ENCODE measurements around the gene NFKBIE.
"Not testable (repeated sequence)": the region's sequence is repeated elsewhere in the genome, so short reads cannot be mapped to it uniquely, and the experiment has no call there.

Gene NFKBIE

DNA sequence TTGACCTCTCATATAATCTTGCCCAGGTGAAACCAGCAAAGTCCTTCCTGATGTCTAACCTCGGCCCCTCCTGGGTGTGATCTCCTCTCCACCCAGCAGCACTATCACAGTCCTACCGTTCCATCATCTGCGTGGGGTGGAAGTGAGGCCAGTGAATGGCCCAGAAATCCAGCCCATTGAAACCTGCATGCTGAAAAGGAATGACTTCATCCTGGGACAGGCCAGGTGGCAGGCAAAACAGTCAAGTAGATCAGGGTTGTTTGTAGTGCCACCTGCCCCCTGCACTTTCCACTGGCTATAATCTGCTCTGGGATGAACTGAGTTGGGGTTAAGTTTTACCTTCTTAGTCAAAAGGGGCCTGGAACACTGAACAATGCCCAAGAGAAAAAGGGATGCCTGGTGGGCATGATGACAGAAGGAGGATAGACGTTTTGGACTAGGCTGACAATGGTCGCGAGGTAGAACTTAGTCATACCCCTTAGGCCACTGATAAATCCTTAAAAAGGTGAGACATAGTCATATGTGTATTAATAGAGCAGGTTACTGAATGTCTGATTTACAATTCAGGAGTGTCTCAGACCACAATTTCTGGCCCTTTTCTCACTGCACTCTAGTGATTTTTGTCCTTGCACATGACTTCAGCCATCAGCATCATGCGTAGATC is 26.5 kb downstream of the NFKBIE start:
- DNase-seq = no peak

DNA sequence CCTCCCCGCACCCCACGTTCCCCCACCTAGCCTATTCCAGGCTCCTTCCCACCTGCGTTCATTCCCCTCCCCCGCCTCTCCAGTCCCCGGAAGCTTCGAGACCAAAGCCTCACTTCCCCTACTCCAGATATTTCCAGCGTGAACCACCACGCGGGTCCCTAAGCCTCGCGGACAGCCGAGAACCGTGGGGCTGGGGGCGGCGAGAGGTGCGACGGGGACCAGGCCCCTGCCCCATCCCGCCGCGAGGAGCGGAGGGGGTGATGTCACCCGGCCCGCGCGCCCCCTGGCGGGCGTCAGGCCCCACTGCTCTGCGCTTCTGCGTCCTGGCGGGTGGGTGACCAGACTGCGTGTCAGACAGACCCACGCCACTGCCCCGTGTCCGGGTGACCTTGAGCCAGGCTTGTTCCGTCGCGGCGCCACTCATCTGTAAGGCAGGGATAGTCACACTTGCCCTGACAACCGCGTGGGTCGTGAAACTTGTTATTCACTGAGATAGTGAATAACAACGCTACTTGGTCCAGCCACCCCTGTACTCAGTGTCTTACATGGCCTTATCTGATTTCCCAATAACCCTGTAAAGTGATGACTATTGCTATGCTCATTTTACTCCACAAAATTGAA is 27.4 kb downstream of the NFKBIE start:
- DNase-seq = no peak

DNA sequence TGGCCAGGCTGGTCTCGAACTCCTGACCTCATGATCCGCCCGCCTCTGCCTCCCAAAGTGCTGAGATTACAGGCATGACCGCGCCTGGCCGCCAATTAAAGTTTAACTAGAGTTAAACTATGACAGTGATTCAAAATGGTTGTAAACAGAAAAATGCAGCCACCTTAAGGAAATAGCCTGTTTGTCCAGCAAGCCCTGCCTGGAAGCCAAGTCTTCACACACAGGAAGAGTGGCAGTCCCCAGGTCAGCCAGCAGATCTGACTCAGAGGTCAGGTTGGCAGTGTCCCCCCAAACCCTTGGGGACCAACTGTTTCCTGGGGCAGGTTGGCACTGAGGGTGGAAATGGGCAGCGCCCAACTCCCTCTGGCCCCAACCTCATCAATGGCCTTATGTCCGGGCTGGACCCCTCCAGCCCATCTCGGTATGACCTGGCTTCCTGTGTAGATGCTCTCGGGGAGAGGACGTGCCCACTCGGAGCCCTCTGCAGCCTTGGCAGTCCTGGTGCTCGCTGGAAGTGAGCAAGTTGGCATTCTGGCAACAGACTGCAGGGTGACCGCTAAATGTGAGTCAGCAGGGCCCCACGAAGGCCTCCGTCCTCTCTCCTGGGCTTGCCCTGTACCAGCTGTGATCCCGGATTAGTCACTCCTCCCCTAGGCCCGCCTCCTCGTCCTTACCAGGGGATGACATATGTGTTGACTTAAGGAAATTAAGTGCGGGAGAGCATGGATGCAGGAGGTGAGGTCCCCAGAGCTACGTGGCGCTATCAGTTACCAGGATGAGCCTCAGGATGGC is 28.1 kb downstream of the NFKBIE start:
- no peak for DNase-seq

DNA sequence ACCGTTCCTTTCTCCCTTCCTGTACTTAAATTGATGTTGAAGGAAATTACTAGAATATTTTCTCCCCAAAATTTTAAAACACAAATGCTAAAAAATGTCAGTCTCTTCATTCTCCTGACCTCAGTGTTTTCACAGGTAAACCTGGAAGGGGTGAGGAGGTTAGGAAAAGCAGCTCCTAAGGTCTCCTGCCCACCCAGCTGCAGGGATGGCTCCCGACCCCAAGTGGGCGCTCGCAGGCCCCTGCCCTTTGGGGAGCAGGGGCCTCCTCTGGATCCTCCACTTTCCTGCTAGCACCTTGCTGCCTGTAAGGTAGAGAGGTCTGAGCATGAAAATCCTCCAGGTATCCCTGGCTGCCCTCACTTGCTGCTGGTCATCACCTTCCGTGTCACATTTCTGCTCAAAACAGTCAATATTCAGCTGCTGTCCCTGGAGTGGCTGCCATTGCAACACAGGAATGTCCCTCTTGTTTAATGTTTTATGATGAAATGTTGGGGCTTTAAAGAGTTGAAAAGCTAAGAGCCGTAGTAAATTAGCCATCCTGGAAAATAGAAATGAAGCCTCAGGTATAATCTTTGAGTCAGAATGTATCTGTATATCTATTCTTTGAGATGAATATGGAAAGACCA is 29.3 kb downstream of the NFKBIE start:
- DNase-seq = no peak

DNA sequence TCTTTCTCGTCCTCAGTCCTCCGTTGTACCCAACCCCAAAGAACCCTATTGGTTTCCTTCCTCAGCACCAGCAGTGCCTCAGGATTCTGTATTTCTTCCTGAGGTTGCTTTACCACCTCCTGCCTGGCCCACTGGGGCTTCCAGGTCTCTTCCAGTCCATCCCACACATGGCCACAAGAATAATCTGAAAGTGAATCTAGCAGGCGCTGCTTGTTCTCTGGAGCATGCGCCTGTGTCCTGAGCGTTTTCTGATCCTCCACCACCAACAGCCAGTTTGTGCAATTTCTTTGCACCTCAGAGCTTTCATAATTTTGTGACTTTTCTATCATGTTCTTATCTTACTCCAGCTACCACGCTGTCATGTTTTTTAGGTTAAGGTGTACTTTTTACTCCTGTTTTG is 30.1 kb downstream of the NFKBIE start:
- DNase-seq = no peak

DNA sequence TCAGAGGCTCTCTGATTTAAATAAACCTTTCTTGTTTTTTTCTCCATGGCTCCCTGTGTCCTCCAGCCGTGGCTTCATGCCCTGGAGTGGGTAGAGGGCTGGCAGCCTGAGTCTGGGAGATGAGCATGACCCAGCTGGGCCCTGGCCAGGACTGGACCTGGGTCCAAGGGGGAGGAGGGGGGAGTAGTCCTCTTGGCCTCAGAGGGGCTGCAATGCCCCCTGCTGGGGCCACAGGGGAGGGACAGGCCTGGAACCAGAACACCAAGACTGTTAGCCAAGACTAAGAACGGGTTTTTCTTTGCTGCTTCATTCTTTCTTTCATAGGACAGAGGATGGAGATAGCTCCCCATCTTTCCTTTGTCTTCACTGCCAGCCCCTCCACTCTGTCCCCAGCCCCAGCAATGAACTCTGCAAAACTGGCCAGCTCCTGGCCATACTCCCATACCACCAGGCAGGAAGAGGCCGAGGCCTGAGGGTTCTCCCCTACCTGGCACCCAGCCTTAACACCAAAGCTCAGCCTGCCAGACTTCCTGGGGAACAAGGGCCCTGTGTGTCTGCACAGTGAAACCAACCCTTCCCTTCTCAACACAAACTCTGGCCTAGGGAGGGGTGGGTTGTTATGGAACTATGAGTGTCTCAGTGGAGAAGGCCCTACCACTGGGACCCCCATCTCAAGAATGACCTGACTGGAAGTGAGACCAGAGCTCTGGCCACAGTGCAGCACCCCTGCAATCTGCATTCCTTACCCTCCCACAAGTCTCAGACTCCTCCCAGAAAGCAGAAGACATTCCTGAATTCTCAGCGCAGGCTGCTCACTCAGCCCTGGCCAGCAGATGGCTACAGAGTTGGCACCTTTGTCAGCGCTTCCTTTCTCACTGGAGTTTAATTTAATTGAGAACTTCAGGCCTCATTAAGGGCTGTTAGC is 31.0 kb downstream of the NFKBIE start:
- no peak for DNase-seq

DNA sequence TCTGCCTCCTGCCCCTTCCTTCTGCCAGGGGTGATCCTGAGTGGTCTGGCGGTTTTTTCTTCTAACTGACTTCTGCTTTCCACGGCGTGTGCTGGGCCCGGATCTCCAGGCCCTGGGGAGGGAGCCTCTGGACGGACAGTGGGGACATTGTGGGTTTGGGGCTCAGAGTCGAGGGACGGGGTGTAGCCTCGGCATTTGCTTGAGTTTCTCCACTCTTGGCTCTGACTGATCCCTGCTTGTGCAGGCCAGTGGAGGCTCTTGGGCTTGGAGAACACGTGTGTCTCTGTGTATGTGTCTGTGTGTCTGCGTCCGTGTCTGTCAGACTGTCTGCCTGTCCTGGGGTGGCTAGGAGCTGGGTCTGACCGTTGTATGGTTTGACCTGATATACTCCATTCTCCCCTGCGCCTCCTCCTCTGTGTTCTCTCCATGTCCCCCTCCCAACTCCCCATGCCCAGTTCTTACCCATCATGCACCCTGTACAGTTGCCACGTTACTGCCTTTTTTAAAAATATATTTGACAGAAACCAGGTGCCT is 31.7 kb downstream of the NFKBIE start:
- DNase-seq = no peak

DNA sequence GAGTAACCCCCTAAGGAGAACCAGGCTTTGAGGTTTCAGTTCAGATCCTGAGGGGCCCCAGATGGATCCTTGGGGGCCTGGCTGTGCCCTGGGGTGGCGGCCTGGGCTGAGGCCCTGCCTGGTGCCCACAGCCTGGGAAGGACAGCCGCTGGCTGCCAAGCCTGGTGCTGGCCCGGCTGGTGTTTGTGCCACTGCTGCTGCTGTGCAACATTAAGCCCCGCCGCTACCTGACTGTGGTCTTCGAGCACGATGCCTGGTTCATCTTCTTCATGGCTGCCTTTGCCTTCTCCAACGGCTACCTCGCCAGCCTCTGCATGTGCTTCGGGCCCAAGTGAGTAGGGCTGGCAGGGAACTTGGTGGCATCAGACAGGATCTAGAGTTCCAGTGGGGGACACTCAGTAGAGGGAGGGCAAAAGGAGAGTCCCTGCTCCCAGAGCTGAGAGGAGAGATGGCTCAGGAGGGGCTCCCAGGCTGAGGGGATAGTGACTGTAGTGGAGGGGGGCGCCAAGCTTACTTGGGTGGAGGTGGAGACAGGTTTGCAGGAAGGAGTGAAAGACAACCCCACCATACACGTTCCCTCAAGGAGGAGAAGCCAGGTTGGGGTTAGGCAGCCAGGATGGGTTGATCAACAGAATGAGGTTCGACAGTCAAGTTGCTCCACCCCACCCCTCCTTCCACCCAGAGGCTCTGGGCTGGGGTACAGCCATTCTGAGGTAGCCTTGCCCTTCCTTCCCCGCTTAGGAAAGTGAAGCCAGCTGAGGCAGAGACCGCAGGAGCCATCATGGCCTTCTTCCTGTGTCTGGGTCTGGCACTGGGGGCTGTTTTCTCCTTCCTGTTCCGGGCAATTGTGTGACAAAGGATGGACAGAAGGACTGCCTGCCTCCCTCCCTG is 32.4 kb downstream of the NFKBIE start:
- DNase-seq = no peak

DNA sequence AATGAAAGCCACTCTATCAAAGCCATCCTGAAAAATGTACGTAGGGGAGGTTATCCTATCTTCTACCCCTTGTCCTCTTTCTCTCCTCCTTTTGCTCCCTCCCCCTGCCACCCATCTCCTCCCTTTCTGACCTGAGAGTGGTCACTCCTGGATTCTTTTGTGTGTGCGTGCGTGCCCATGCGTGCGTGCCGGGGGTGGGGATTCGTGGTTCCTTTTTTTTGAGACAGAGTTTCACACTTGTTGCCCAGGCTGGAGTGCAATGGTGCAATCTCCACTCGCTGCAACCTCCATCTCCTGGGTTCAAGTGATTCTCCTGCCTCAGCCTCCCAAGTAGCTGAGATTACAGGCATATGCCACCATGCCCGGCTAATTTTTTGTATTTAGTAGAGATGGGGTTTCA is 33.9 kb downstream of the NFKBIE start:
- not testable (repeated sequence) for DNase-seq

DNA sequence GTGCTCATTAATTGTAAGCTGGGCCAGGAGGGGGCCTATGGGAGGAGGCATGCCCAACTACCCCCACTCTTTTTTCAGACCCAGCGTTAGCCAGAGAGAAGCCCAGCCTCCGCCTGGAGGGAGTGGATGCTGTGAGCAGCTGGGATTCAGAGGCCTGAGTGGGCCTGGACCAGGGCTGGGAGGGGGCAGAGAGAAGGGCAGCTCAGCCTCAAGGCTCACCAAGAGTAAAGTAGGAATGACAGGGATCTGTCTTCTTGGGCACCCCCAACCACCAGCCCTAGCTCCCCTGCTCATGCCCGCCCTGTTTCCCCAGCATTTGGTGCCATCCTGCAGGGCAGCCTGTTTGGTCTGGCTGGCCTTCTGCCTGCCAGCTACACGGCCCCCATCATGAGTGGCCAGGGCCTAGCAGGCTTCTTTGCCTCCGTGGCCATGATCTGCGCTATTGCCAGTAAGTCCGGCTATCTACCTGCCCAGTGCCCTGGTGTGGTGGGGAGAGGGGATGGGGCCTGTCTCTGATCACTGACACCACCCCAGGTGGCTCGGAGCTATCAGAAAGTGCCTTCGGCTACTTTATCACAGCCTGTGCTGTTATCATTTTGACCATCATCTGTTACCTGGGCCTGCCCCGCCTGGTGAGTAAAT is 35.2 kb downstream of the NFKBIE start:
- no peak for DNase-seq

DNA sequence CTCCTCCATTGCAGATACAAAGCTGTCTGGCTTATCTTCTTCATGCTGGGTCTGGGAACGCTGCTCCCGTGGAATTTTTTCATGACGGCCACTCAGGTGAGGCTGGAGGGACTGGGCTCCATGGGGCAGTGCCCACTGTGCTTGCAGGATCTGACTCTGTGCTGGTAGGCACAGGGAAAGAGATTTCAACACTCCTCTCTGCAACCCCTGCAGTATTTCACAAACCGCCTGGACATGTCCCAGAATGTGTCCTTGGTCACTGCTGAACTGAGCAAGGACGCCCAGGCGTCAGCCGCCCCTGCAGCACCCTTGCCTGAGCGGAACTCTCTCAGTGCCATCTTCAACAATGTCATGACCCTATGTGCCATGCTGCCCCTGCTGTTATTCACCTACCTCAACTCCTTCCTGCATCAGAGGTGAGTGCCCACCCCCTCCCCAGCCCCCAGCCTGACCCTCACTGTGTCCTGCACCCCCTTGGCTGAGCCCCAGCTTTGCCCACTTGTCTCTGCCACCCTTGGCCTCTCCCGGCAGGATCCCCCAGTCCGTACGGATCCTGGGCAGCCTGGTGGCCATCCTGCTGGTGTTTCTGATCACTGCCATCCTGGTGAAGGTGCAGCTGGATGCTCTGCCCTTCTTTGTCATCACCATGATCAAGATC is 35.8 kb downstream of the NFKBIE start:
- no peak for DNase-seq

DNA sequence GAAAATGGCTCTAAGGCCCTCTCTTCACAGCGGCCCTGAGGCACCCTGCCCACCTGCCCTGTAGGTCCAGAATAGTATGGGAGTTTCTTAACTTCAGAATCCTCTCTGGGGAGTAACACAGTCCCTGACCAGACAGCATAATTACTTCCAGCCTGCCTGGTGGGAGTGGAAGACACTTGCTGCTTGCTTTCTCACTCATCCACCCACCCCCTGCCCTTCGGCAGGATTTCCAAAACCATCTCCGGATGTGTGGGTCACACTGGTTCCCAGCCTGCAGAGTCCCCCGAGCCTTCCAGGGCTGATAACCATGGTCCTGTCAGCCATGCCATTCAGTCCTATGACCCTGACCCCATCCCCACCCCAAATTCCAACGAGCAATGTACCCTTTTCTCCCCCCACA is 36.5 kb downstream of the NFKBIE start:
- DNase-seq = no peak

DNA sequence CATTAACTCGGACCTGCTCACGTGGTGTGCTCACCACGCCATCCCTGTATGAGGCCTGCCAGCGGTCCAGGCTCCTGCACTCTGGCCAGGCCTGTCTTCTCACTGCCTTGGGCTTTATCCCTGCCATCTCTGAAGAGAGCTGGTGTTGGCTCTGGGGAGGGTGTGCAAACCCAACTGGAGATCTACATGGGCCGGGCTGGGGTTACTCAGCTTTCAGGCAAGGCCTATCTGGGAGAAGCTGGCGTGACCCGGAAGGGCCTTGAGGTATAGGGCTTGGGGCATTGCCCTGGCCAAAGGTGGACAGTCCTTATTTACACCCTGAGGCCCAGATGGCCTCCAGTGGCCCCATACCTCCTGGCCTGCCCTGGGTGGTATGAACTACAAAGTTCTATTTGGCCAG is 36.9 kb downstream of the NFKBIE start:
- DNase-seq = no peak

DNA sequence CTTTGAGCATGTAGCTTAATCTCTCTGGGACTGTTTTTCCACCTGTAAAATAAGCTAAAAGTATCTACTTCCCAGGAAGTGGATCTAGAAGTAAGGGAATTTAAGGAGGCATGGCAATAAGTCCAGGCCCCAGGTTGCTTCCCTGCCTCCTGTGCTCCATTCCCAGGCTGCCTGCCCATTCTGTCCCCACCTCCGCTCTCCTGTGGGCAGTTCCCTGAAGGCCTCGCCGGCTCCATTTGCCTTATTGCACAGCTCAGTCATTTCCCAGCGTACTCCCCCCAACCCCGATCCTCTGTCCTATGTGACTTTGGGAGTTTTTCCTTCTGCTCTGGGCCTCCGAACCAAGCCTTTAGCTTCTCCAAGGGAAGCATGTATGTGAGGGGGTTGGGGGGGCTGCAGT is 37.3 kb downstream of the NFKBIE start:
- DNase-seq = no peak

DNA sequence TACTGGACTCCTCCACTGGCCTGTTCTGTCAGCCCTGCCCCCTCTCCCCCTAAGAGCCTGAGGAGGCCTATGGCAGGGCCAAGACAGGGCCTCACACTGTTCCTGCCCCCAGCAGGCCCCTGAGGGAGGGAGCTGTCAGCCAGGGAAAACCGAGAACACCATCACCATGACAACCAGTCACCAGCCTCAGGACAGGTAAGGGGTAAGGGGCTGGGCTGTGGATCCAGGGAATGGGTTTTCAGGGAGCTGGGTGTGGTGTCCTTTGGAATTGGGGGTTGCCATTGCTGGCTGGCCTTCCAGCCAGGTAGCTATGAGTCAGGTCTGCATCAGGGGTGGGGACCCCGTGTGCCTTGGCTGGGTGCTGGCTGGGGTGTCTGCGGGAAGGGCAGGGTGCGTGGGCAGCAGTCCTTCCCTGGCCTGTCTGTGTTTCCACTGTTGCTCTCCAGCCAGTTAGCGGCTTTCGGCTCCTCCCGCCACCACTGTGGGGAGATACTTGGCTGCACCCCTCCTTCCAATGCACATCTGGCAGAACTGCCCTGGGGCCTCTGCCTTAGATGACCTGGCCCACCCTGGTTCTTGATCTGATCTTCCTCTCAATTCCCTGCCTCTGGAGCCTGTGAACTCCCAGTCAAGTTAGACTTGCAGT is 38.1 kb downstream of the NFKBIE start:
- DNase-seq = no peak

DNA sequence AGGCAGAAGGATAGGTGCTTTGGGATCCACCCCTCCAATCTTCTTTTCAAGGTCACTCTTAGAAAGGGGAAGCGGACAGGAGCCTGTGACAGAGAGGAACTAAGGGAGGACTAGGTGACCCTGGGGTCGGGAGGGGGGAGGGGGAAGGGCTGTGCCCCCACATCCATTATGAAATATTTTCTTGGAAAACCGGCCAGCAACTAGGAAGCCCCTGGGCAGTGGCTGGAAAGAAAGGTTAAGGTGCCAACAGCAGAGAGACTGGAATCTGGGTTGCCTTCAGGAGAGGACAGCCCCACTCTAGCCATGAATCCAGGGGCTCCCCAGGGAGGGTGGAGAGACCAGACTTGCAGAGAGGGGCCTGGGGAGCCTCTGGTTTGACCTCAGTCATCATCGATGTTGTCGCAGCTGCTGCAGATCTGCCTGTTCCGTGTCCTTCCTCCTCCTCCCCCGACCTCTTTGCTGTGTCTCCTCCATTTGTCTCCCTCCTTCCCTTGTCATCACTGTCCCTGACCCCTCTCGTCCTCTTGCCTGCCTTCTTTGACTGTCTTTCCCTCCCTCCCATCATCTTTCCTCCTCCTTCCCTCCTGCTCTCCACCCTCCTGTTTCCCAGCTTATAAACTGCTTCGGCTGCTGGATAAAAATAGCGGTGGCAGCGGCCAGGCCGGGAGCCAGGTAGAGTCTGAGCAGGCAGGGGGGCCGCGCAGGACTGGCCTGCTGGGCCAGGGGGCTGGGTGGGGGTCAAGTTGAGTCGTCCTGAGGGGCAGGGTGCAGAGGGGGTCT is 38.8 kb downstream of the NFKBIE start:
- DNase-seq = no peak

DNA sequence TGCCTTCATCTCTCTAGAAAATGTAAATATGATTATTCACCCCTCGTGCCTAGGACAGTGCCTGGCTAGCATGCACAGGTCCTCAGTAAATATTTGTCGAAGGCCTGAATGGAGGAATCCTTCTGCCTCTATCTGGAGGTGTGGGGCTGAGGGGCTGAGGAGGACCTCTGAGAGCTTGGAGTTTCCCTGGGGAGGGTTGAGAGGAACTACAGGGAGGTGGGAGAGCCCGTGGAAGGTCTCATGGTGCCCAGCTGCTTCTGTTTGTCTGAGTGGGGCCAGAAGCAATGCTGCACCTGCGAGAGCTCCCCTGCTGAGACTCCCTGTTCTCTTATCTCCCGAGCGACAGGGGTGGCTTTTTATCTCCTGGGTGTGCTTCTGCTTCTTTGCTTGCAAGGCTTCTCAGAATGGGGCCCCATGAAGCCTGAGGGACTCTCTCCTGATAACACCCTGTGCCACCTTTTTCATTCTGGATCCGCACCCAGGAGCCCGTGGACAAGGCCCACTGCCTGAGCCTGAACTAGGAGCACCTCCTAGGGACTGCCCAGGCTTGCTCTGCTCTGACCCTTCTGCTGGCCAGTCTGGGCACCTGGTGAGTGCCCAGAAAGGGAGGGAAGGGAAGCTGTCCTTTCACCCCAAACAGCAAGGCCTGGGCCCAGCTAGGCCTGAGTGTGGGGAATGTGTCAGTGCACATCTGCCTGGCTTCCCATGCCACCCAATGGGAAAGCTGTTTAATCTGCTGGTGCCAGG is 39.6 kb downstream of the NFKBIE start:
- no peak for DNase-seq

DNA sequence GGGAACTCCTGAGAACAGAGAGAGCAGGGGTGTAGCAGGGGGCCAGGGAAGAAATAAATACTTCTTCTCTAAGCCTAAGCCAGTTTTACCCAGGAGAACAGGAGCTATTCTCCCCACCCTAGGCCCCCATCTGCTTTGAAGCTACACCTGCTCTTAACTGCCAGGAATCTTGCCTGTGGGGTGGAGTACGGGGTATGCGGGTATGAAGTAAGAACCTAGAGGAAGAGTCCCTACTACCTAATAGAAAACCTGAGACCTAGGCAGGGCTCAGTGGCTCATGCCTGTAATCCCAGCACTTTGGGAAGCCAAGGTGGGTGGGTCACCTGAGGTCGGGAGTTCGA is 40.4 kb downstream of the NFKBIE start:
- DNase-seq = no peak

Data from NCI-H1417 treated with DMSO at 0.1 percent for 48 hours (cell line).